ENCODE measurements around the gene LRRC59. TPM values are rescaled to one million over a fixed set of nuclear protein-coding genes. Genes with fewer than 3 reads are reported as not detected.

LRRC59 gene
- total RNA-seq, 1 experiment from 2014 or later = 106 TPM

GRCh38 chr17:50347894-50348291 is 49.4 kb downstream of the LRRC59 start:
- Mint-ChIP-seq H3K27me3 (ENCODE audit: low read depth) (peaks cover 15% of the 10 kb centered on the region), H3K27ac (0 out of 7 replicates have a peak overlapping the region, but pooled peaks of 1 of the 3 experiments have one; percentile 39), H3K36me3 (ENCODE audit: insufficient read depth in 1 of 3, low read depth in 3 of 3) (peaks cover 5 to 9% (median 5%) of the 10 kb centered on the region in 3 experiments; a peak in 5 of 7 replicates), H3K4me3 (peak overlapping the region; percentile 94 to 96), H3K9me3 (no peaks in the 10 kb centered on the region; a peak in 1 of 5 replicates), H3K4me1 (peaks cover 27 to 30% of the 10 kb centered on the region in 2 experiments)
- H3T11ph ChIP-seq (ENCODE audit: low read length) = no peak overlapping the region
- H3K56ac ChIP-seq (ENCODE audit: insufficient read length, low read depth, low read length) = no peak overlapping the region
- H3K4me2 ChIP-seq (ENCODE audit: insufficient read depth, insufficient read length, low read length) = peak overlapping the region; percentile 66
- no peak overlapping the region for H2BK5ac ChIP-seq (ENCODE audit: insufficient read length, low read length)
- no peak overlapping the region for H3K18ac ChIP-seq (ENCODE audit: insufficient read length, low read depth, low read length)
- H3K4me1 ChIP-seq (ENCODE audit: insufficient read depth, low read length) = peaks cover 2% of the 10 kb centered on the region; the same call in 1 of the 2 replicates
- no peak overlapping the region for H2BK12ac ChIP-seq (ENCODE audit: insufficient read length, low read depth, low read length)
- no peak overlapping the region for H3K4ac ChIP-seq (ENCODE audit: low read depth, low read length)
- no peak overlapping the region for H4K91ac ChIP-seq (ENCODE audit: insufficient read length, low read depth, low read length)
- DNase-seq = no peak
- H3K79me1 ChIP-seq (ENCODE audit: insufficient read depth, low read depth, low read length, poor library complexity, severe bottlenecking) = no peaks in the 10 kb centered on the region
- no peak overlapping the region for H4K8ac ChIP-seq (replicated peaks; ENCODE audit: insufficient read length, low read depth, low read length)
- no peak overlapping the region for H2AFZ ChIP-seq (ENCODE audit: low read length)
- H3K79me2 ChIP-seq (ENCODE audit: insufficient read depth, low read length) = no peaks in the 10 kb centered on the region
- H3K23me2 ChIP-seq (ENCODE audit: insufficient read length, low read depth, low read length, poor library complexity, severe bottlenecking) = peaks cover 9% of the 10 kb centered on the region
- H2AK5ac ChIP-seq (ENCODE audit: insufficient read length, low read length) = no peak overlapping the region
- no peak overlapping the region for H3K14ac ChIP-seq (ENCODE audit: insufficient read depth, low read length)
- H3K27me3 ChIP-seq (ENCODE audit: insufficient read depth, low read length) = no peaks in the 10 kb centered on the region; the same call in 1 of the 2 replicates
- no peak overlapping the region for H3K27ac ChIP-seq (ENCODE audit: insufficient read length, low read depth, low read length)
- no peak overlapping the region for H2BK20ac ChIP-seq (ENCODE audit: low read depth, low read length, poor library complexity, severe bottlenecking)
- H3K23ac ChIP-seq (ENCODE audit: insufficient read length, low read depth, low read length) = no peak overlapping the region
- H2BK120ac ChIP-seq (ENCODE audit: low read depth, low read length, poor library complexity, severe bottlenecking) = no peak overlapping the region
- H3K9me3 ChIP-seq (ENCODE audit: control insufficient read depth, low read depth, low read length) = no peaks in the 10 kb centered on the region
- no peak overlapping the region for H4K5ac ChIP-seq (ENCODE audit: insufficient read length, low read depth, low read length)
- no CpG with 5 or more reads among the region's 3 CpGs for WGBS (ENCODE audit: extremely low coverage, insufficient read length, low lambda C conversion rate)
- TF ChIP-seq CTCF (conservative IDR thresholded peaks at IDR 0.05) = no peak
- no peak overlapping the region for H2BK15ac ChIP-seq (ENCODE audit: low read depth, low read length)
- no peak overlapping the region for H3K9ac ChIP-seq (ENCODE audit: extremely low read depth, insufficient read length, low read length)
- H4K20me1 ChIP-seq (ENCODE audit: control insufficient read depth, insufficient read depth, insufficient read length) = no peaks in the 10 kb centered on the region
